Activated CD4-positive, alpha-beta T cell treated with anti-CD3 and anti-CD28 coated beads, Interleukin-2, Interleukin-4, amounts not matched to agents 100 ng/mL and 50 ng/mL, durations not matched to agents 16 hours and 8 hours (primary cell): ENCODE data around the gene OSBPL7.

Experiments used
- DNase-seq: peaks from one replicate; pipeline ENCODE4 v3.0.0-alpha.2; 2020; ENCODE audit warnings: low spot score

OSBPL7 gene

DNA sequence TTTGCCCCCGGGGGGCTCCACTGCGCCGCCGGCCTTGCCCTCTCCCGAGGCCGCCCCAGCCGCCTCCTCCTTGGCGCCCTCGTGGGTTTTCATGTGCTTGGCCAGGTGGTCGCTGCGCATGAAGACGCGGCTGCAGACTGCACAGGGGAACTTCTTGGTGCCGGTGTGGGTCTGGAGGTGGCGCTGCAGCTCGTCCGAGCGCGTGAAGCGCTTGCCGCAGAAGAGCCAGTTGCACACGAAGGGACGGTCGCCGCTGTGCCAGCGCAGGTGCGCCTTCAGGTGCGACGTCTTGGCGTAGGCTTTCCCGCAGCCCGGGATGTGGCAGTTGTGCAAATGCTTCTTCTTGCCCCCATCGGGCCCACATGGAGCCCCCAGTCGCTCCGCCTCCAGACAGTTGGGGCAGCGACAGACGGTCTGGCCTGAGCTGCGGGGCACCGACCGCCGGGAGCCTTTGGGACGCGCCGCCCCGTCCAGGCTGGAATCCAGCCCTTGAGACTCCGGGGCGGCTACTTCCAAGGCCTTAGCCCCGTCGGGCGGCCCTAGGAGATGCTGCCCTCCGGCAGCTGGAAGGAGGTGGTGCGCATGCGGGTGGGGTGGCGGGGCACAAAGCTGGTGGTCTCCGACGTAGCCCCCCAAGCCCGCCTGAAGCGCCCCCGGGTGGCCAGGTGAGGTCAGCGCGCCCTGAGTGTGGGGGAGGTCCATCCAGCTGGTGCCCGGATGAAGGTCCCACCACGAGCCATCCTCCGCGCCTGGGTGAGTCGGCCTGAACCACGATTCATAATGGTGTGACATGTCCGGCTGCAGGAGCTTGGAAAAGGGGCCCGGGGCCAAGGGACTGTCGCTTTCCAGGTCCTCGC lies 26.0 kb upstream of the OSBPL7 start:
- no peak for DNase-seq

DNA sequence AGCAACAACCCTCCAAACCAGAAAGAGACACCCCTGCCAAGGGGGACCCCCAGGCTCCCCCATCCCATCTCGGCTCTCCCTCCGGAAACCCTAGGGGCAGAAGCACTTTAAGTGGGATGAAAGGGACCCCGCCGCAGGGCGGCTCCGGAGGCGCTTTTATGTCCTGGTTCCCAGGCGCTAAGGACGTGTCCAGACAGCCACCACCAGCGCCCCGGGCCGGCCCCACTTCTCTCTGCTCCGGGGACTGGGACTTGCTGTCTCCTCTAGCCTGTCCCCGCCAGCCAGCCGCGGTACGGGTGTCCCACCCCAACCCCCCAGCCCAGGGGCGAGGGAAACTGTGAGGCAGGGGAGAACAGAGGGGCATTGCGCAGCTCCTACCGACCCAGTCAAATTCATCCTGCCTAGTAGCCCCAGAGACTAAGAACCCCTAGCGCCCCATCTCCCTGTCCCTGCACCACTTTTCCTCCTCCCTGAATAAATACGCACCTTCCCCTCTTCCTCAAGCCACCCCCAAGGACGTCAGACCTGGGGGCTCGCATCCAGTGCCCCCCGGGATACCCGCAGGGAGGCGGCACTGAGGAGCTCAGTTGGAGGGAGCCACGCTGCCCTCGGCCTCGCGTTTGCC lies 25.2 kb upstream of the OSBPL7 start:
- no peak for DNase-seq

DNA sequence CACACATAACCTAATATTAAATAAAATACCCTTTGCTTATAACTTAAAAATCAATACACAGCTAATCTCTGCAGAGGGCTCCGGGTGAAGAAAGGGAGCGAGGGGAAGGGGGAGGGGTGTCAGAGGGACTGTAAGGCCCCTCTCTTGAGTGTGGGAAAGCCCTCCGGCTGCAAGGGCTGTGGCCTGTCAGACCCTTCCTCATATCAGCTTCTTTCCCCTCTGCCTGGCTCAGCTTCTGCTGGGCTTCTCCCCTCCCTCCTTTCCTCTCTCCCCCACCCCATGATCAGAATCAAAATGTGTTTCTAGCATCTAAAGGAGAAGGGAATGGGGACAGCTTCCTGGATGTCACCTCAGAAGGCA lies 24.1 kb upstream of the OSBPL7 start:
- no peak for DNase-seq

DNA sequence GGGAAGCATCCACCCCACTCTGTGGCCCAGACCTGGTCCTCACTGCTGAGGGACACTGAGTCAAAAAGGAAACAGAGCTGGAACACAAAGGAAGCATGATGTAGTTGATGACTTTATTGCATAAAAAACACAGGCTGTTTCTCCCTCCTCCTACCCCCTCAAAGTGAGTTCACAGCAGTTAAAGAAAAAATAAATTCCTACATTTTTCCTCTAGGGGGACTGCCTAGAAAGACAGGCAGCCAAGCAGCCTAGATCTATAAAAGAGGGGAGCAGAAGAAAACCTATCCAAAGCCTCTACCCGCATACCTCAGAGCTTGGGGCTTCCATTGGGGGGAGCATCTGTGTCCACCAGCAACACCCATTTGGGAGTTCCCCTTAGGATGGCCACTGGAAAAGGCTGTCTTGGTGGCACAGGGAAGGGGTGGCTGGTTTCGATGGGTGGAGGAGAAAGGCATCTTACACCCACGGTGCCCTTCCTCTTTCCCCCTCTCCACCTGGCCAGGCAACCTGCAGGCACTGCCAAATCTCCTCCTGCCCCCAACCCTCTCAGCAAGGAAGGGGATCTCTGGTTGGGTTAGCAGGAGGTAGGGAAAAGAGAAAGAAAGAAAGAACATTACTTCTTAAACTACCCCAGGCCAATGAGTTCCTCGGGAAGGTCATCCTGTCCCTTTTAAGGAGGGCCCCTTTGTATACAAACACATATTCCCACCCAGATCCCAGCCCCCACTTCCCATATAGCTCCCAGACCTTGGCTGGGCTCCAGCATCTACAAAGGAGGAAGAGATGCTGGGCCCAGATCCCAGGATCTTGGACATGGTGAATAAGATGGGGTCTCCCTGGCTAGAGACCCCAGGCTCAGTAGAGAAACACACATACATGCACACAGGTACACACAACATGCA lies 23.5 kb upstream of the OSBPL7 start:
- no peak for DNase-seq

DNA sequence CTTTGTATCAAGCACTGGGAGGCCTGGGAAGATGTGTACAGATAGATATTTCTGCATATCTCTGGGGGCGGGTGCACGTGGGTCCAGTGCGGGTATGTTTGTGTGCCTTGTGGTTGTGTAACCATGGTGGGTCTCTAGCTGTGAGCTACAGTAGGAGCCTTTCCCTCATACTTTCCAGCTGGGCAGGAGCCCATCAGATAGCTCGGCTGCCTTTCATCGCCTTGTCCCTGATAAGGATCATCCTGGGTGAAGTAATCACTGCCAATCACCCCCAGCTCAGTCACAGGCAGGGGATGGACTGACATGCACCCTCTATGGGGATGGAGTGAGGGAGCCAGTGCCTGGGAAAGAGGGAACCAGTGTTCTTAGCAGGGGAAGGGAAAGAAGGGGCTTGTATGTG lies 22.6 kb upstream of the OSBPL7 start:
- no peak for DNase-seq

DNA sequence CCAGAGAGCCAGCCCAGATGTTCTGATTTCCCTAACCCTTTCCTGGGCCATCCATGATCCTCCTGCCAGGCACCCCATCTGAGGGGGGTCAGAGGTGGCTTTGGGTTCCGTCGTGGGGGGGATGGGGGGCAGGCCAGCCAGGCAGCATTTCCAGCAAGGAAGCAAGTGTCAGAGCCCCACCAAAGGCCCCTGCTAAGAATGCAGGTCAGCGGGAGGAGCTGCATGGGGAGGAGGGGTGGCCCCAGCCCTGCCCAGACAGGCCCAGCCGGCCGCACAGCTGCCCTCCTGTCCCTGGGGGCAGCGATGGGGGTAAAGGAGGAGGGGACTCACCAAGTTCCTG lies 21.8 kb upstream of the OSBPL7 start:
- no peak for DNase-seq

DNA sequence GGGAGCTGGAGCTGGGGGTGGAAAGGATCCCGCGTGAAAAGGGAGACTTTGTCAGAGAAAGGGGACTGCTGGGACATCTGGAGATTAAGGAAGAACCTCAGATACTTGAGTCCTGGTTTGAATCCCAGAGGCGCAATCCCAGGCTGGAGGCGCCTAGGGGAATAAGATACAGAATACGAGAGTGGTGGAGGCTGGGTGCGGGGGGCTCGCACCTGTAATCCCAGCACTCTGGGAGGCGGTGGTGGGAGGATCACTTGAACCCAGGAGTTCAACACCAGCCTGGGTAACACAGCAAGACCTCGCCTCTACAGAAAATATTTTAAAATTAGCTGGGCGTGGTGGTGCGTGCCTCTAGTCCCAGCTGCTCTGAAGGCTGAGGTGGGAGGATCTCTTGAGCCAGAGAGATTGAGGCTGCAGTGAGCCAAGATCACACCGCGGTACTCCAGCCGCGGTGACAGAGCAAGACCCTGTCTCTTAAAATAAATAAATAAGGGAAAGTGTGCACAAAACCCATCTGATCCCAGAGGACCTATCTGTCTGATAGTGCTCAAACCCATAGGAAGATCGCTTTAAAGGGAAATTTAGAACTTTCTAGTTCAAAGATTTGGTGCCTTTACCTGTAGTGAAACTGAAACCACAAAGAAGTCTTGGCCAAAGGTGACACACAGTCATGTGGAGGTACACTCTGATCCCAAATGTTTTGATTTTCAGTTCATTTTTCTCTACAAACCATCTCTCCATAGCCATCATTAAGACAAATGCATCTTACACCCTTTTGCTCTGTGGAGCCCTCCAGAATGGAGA lies 20.1 kb upstream of the OSBPL7 start:
- DNase-seq: no peak

DNA sequence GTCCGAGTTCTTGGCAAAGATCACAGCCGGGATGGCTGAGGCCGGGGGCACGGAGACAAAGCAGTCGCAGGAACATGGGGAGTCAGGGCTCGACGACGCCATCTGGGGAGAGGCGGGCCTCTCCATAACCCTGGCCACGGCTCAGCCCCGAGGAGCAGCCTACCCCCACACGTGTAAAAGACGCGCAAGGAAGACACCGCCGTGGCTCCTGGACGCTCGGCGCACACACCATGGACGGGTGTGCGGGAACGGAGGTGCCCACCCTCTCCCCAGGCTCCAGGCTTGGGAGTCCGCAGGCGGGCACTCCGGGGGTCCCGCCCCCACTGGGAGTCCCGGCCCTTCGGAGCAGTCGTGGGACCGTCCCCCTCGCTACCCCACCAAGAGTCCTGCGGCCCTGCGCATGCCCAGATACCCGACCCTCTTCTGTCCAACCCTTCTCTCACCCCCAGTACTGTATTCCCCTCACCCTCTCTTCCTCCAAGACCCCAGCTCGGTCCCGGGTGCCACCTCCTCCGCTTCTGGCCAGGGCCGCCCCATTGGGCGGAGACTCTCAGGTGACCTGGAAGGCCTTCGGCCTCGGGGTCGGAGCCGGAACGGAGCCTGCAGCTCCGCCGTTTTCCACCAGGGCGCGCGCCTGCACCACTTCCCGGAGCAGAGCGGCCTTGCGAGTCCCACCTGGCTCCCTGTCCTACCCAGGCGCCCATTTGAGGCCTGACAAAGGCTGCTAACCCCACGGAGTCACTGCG lies 19.3 kb upstream of the OSBPL7 start, which contains the start of gene SCRN2:
TSS of gene SCRN2 (minus strand) at position 532 of the 746 bp plus-strand sequence. CDS start at position 102, 430 bp downstream.
- DNase-seq: peak; percentile 93

DNA sequence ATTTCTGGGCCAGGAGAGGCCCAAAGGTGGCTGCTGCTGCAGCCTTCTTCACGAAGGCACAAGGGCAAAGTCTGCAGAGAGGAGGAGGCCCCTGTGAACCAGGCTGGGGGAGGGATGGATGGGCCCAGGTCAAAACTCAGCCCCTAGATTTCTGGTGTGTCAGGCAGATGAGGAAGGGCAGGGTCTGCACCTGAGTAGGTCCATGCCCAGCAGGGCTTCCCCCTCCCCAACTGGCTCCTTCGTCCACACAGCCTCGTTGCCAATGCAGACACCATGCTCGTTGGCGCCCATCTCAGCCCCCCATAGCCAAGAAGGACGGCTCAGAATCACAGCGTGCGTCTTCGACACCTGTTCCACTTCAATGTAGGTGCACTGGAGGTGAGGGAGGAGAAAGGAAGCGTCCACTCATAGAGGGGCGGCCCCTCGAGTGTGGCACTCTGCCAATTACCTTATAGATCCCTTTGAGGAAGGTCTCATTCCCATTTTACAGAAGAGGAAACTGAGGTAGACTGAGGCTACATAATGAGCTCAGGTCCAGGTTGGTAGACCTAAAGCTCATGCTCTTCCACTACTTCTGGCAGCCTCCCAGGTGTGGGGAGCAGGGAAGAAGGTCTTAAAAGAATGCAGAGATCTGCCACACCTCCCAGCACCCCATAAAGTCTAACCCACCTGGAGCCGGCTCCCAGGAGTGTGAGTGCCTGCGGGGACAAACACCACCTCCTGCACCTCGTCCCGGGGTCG lies 18.6 kb upstream of the OSBPL7 start:
- no peak for DNase-seq

DNA sequence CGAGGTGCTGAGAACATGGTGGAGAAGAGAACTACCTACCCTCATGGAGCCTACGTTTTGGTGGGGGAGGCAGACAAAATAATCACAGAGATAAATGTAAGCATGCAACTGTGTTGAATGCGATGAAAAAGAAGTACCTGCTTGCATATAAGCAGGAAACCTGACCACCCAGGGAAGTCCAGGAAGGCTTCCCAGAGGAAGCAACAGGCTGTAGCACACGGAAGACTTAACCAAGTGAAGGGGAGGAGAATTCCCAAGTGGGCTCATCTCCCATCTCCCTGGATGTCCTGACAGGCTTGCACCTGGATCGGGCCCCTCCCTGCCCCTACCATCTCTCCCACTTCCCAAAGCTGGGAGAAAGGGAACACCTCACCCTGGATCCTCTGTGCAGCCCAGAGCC lies 17.5 kb upstream of the OSBPL7 start:
- no peak for DNase-seq

DNA sequence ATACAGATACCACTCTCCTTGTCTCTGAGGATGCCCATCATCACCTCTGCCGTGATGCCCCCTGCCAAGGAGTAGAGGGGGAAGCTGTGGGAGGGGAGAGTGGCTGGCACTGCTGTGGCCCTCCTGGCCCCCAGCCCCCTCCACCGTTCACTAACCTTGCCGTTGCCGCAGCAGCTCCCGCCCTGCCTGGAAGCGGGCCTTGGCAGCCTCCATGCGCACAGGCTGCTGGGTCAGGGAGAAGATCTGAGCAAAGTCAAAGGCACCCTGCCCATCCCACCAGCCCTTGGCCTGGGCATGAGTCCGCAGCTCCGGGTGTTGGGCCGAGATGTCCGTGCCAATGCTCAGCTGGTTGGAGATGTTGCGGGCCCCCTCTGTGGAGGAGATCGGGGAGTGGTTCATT lies 17.0 kb upstream of the OSBPL7 start:
- no peak for DNase-seq

DNA sequence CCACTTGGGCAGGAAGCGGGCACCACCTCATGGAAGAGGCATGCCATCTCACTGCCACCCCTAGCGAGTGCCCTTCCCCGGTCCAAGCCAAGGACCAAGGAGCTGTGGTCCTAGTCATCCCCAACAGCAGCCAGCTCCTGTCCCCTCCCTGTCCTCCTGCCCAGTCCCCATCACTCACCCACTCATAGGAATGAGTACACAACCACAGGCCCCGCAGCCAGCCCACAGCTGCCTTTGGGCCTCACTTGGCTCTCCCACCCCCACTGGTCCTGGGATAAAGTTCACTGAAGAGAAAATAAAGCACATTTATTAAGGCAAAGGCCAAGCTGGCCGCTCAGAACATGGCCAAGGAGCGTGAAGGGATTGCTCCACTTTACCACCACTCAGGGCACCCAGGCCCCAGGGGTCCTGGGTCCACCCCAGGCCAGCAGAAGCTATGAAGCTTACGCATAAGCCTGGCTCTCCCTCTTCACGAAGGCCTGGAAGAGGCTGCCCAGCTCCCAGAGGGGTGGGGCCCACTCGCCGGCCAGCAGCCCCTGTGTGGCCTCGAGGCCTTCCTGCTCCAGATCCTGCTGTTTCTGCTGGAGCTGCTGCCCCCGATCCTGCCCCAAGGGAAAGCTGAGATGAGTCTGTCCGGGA lies 15.9 kb upstream of the OSBPL7 start:
- no peak for DNase-seq

DNA sequence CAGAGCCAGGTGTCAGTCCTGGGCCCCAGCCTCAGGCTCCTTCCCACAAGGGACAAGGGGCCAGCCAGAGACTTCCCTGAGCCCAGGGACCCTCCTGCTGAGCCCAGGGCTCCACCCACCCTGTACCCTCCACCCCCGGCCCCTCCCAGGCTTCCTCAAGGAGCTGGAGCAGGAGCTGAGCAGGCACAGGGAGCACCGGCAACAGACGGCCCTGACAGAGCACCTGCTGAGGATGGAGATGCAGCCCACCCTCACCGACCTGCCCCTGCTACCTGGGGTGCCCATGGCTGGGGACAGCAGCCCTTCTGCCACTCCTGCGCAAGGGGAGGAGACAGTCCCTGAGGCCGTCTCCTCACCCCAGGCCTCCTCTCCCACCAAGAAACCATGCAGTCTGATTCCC lies 15.0 kb upstream of the OSBPL7 start:
- no peak for DNase-seq

DNA sequence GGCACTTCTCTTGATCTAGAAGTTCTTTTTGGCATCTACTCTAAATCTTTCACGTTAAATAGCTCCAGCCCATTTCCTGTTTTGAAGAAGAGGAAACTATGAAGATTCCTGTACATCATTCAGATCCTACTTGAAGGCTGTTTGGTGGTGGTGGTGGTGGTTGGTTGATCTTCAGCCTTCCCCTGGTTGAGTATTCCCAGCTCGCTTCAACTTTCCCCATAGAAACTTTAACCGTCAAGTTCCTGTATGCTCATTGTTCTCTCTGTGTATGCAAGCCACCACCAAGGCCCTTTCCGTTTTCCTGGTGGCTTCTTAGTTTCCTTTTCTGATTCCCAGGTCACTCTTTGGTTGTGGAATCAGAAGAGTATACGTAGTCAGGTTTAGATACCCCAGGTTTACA lies 13.2 kb upstream of the OSBPL7 start:
- DNase-seq: no peak

DNA sequence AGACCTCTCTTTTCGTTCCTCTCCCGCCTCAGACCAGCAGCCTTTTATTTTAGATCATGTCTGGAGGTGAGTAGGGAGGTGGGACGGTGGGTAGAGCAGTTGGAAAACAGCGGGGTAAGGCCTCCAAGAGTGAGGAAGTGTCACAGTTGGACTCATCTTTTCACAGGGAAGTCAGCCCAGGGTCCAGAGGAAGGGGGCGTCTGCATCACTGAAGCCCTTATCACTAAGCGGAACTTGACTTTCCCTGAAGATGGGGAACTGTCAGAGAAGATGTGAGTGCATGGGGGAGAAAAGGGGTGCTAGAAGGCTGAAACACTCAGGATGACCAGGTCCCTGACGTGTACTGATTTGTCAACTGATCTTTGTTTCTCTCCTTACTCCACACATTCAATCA lies 10.3 kb upstream of the OSBPL7 start:
- DNase-seq: no peak

DNA sequence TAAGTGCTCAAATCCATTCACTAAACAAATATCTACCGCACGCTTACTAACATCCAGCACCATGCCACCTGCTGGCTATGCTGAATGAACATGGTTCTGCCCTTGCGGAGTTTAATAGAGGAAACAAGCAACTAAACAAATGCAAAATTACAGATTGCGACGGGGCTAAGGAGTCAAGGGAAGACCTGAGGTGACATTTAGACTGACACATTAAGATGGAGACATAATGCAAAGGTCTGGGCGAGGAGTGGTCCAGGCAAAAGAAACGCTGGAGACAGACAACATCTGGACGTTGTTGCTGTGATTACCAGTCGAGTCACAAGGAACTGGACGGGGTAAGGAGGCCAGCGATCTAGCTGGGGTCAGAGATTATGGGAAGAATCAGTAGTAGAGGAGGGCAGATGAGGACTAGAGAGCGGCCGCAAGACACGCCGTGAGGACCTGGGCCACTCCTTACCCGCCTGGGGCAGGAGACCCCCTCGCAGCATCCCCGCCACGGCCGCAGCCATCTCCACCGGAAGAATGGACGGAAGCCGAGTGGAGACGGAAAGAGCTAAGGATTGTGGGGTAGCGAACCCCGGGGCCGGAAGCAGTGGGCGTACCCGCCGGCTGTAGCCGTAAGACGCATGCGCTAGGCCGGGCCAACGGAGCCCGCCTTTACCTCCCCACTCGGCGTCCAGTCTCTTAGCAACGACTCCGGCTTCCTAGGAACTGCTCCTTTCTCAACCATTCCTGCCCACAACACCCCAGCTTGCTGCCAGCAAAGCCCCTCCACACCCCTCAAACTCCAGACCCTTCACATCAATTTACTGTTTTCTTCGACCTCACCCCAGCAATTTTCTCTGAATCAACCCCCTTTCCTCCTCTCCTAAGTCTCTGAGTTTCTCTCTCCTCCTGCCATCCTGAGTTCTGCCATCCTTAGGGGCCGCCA lies 9.7 kb upstream of the OSBPL7 start, which contains the start of the genes LRRC46 and MRPL10:
TSS of gene LRRC46 (plus strand) at position 668 of the 931 bp plus-strand sequence. CDS start 320 bp downstream, outside the sequence.
TSS of gene MRPL10 (minus strand) at position 539 of the 931 bp plus-strand sequence. CDS start at position 509, 30 bp downstream.
- peak; percentile 94 for DNase-seq

DNA sequence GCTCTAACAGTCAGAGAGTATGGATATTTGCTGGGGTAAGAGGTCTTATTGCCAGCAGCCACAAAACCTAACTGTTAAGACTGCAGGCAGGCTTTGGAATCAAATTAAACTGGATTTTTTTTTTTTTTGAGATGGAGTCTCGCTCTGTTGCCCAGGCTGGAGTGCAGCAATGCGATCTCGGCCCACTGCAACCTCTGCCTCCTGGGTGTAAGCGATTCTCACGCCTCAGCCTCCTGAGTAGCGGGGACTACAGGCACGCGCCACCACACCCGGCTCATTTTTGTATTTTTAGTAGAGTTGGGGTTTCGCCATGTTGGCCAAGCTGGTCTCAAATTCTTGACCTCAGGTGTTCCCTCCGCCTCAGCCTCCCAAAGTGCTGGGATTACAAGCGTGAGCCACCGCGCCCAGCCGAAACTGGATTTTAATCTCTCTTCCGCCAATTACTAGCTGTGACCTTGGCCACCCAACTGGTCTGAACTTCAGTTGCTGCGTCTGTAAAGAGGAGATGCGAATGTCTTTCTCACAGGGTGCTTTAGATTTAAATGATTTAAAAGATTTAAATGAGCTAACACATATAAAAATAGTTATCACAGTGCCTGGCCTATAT lies 8.9 kb upstream of the OSBPL7 start:
- no peak for DNase-seq

DNA sequence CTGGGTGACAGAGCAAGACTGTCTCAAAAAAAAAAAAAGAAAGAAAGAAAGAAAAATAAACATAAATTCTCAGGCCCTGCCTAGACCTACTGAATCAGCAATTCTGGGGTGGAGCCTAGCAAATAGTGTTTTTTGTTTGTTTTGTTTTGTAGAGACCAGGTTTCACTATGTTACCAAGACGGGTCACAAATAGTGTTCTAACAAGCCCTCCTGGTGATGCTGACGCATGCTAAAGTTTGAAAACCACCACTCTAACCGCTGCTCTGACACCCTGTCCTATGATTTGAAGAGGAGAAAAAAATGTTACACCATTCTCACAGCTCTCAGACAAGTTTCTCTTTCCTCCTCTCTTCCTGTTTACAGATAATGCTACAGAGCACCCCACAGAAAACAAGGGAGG lies 8.3 kb upstream of the OSBPL7 start:
- DNase-seq: peak; percentile 71
